ENCODE measurements around the gene WDR12. TPM values are rescaled to one million over a fixed set of nuclear protein-coding genes. Genes with fewer than 3 reads are reported as not detected.

WDR12 gene
- total and polyA plus RNA-seq, 2 experiments from 2014 or later: 45.8 to 66.1 TPM

DNA sequence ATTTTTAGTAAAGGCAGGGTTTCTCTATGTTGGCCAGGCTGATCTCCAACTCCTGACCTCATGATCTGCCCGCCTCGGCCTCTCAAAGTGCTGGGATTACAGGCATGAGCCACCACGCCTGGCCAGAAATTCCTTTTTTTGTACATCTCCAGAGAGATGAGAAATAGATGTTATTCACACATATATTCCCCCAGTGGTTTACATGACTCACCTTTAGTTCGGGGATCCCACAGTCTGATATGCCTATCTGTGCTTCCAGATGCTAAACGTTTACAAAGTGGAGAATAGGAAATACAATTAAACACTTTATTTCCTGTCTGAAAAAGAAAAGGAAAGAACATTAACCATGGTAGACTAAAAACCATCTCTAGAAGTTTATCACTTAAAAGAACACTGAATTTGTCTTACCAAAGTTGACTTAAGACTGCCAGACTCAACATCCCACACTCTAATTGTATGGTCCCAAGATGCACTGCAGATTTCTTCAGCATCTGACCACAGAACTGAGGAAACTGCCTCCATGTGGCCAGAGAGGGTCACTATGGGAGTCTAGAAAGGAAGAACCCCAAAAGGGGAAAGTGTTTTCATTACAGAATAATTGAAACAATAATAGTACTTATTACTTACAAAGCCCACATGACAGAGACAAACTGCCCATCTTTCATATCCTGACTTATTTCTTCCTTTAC, 27.3 kb downstream of the WDR12 start:
- peak; percentile 30 for DNase-seq
- no peak for TF ChIP-seq EZH2phosphoT487 (IDR thresholded peaks at IDR 0.05; ENCODE audit: insufficient read depth, low read depth)
- no peak for TF ChIP-seq EZH2 (IDR thresholded peaks at IDR 0.05; ENCODE audit: insufficient read depth, poor library complexity, severe bottlenecking)

DNA sequence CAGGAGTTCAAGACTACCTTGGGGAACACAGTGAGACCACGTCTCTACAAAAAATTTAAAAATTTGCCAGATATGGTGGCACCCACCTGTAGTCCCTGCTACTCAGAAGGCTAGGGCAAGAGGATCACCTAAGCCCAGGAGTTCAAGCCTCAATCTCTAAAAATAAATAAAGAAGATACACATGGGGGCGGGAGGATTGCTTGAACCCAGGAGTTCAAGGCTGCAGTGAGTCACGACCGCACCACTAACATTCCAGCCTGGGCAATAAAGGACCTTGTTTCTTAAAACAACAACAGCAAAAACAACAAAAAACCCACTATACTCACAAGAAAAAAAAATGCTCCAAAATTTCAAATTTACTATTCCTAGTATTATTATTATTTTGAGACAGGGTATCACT, 29.9 kb downstream of the WDR12 start:
- TF ChIP-seq EZH2 (IDR thresholded peaks at IDR 0.05; ENCODE audit: insufficient read depth, poor library complexity, severe bottlenecking) (no peak), EZH2phosphoT487 (IDR thresholded peaks at IDR 0.05; ENCODE audit: insufficient read depth, low read depth) (no peak)
- peaks cover 12% of the 10 kb centered on the region for H3F3A ChIP-seq (ENCODE audit: insufficient read depth)
- no peaks in the 10 kb centered on the region for H3K27me3 ChIP-seq (replicated peaks; ENCODE audit: insufficient read depth)
- no peak for DNase-seq
- no peak overlapping the region for H3K27ac ChIP-seq
- no peak overlapping the region for H3K4me3 ChIP-seq
- no peaks in the 10 kb centered on the region for H4K20me1 ChIP-seq (ENCODE audit: insufficient read depth)
- no peak overlapping the region for H3K9ac ChIP-seq
- in situ Hi-C loops (cut with MboI): no loop called here
- no peaks in the 10 kb centered on the region for H3K9me2 ChIP-seq (ENCODE audit: insufficient read depth)
- peaks cover 6% of the 10 kb centered on the region; the same call in 1 of the 2 replicates for H3K36me3 ChIP-seq (ENCODE audit: low read depth)
- H3K79me2 ChIP-seq (ENCODE audit: insufficient read depth): no peaks in the 10 kb centered on the region
- no peak overlapping the region for H3K4me2 ChIP-seq (ENCODE audit: unreplicated experiment)
- no peak overlapping the region for H2AFZ ChIP-seq
- H3K9me3 ChIP-seq (ENCODE audit: low read depth): no peaks in the 10 kb centered on the region
- 94 to 98% methylated on average over 4 of the region's 4 CpGs for WGBS, 2 experiments (ENCODE audit: low coverage in 1 of 2, low lambda C conversion rate in 2 of 2, missing lambda C conversion rate in 2 of 2)
- no peaks in the 10 kb centered on the region for H3K4me1 ChIP-seq (ENCODE audit: insufficient read depth)

More for the DNA sequence above, 27.3 kb downstream of the WDR12 start:
- Histone ChIP-seq H3K79me2 (ENCODE audit: insufficient read depth) (no peaks in the 10 kb centered on the region), H3K4me1 (ENCODE audit: insufficient read depth) (no peaks in the 10 kb centered on the region), H3K4me2 (ENCODE audit: unreplicated experiment) (no peak overlapping the region), H2AFZ (no peak overlapping the region), H3F3A (ENCODE audit: insufficient read depth) (peaks cover 11% of the 10 kb centered on the region), H3K36me3 (ENCODE audit: low read depth) (peaks cover 14% of the 10 kb centered on the region; the same call in 1 of the 2 replicates), H3K9ac (no peak overlapping the region), H3K4me3 (no peak overlapping the region), H3K27ac (0 out of 2 replicates have a peak overlapping the region, but pooled peaks have one; percentile 28), H3K9me3 (ENCODE audit: low read depth) (no peaks in the 10 kb centered on the region), H3K9me2 (ENCODE audit: insufficient read depth) (no peaks in the 10 kb centered on the region), H4K20me1 (ENCODE audit: insufficient read depth) (no peaks in the 10 kb centered on the region), H3K27me3 (replicated peaks; ENCODE audit: insufficient read depth) (no peaks in the 10 kb centered on the region)
- in situ Hi-C loops (cut with MboI): no loop called here
- WGBS, 2 experiments (ENCODE audit: low coverage in 1 of 2, low lambda C conversion rate in 2 of 2, missing lambda C conversion rate in 2 of 2): 56 to 58% methylated on average over 5 of the region's 5 CpGs

- H3K4me2 ChIP-seq (ENCODE audit: unreplicated experiment): no peak overlapping the region
- peaks cover 14% of the 10 kb centered on the region; the same call in 1 of the 2 replicates for H3F3A ChIP-seq (ENCODE audit: insufficient read depth)
- peaks cover 6% of the 10 kb centered on the region; the same call in 1 of the 2 replicates for H3K36me3 ChIP-seq (ENCODE audit: low read depth)
- H3K27ac ChIP-seq: no peak overlapping the region
- H3K79me2 ChIP-seq (ENCODE audit: insufficient read depth): no peaks in the 10 kb centered on the region
- no peaks in the 10 kb centered on the region for H3K9me3 ChIP-seq (ENCODE audit: low read depth)
- H3K9ac ChIP-seq: no peak overlapping the region
- H2AFZ ChIP-seq: no peak overlapping the region
- no peak for DNase-seq
- no peaks in the 10 kb centered on the region for H3K9me2 ChIP-seq (ENCODE audit: insufficient read depth)
- WGBS, 2 experiments (ENCODE audit: low coverage in 1 of 2, low lambda C conversion rate in 2 of 2, missing lambda C conversion rate in 2 of 2): 97 to 98% methylated on average over 2 of the region's 2 CpGs
- in situ Hi-C loops (cut with MboI): no loop called here
- H3K27me3 ChIP-seq (replicated peaks; ENCODE audit: insufficient read depth): no peaks in the 10 kb centered on the region
- no peaks in the 10 kb centered on the region for H4K20me1 ChIP-seq (ENCODE audit: insufficient read depth)
- H3K4me3 ChIP-seq: no peak overlapping the region
- no peak for TF ChIP-seq EZH2phosphoT487 (IDR thresholded peaks at IDR 0.05; ENCODE audit: insufficient read depth, low read depth)
- TF ChIP-seq EZH2 (IDR thresholded peaks at IDR 0.05; ENCODE audit: insufficient read depth, poor library complexity, severe bottlenecking): no peak
- no peaks in the 10 kb centered on the region for H3K4me1 ChIP-seq (ENCODE audit: insufficient read depth)
Measured at GRCh38 chr2:202877699-202878098, 33.8 kb downstream of the WDR12 start.

DNA sequence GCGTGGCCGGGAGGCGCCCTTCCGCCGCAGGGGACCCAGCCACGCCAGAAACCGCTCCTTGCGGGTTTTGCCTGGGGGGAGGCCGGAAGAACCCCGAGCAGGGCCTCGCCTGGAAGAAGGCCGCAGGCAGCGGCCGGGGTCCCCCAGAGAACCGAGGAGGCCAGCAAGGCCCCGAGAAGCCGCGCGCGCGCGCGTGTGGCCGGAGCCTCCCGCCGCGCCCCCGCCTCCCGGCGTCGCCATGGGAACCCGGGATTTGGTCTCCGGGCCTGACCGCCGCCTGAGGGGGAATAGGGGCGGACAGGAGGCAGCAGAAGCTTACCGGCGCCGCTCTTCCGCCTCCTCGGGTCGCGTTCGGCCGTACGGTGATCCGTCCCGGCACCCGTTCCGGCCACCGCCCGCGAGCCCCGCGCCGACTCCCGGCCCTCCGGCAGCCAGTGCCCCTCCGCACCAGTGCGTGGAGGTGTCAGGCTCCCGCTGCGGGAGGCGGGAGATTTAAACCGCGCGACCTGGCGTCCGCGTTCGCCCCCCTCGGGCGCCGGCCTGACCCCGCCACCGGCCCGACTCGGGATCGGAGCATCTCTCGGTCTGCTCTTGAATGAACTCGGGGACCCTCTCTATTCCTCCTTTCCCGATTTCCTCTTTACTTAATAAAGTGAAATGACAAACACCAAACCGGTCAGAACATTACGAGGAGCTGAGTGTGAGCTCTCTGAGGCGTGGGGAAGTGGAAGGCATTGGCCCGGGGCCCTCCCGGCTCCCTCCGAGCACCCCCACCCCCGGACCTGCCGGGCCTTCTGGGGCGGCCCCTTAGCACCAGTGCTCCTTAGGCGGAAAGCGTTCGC, 40.0 kb downstream of the WDR12 start, which contains the start of gene ICA1L:
Gene ICA1L, minus strand, starts transcription at position 467 of the 842 bp plus-strand sequence. CDS start 42,757 bp downstream, outside the sequence.
- in situ Hi-C loops (cut with MboI): loop anchor here (25.0 kb wide), 1 partner anchor 284 kb away; no protein-coding TSS in a partner anchor

More for the DNA sequence above, 40.0 kb downstream of the WDR12 start, which contains the start of gene ICA1L:
- no peaks in the 10 kb centered on the region for H3K4me1 ChIP-seq (ENCODE audit: insufficient read depth)
- no peaks in the 10 kb centered on the region for H3K27me3 ChIP-seq (replicated peaks; ENCODE audit: insufficient read depth)
- H3F3A ChIP-seq (ENCODE audit: insufficient read depth): peaks cover 13% of the 10 kb centered on the region; the same call in 1 of the 2 replicates
- H3K9ac ChIP-seq: peak within 1 kb of the TSS; percentile 79
- no peaks in the 10 kb centered on the region for H3K9me2 ChIP-seq (ENCODE audit: insufficient read depth)
- no peaks in the 10 kb centered on the region for H3K79me2 ChIP-seq (ENCODE audit: insufficient read depth)
- H3K4me2 ChIP-seq (ENCODE audit: unreplicated experiment): peak within 1 kb of the TSS; percentile 97
- peak within 1 kb of the TSS; percentile 83 for H3K4me3 ChIP-seq
- H3K36me3 ChIP-seq (ENCODE audit: low read depth): no peaks in the 10 kb centered on the region
- TF ChIP-seq EZH2 (IDR thresholded peaks at IDR 0.05; ENCODE audit: insufficient read depth, poor library complexity, severe bottlenecking) (no peak), EZH2phosphoT487 (IDR thresholded peaks at IDR 0.05; ENCODE audit: insufficient read depth, low read depth) (no peak)
- peak within 1 kb of the TSS; percentile 51 for H3K27ac ChIP-seq
- 1% methylated on average over 62 to 85 of the region's 93 CpGs for WGBS, 2 experiments (ENCODE audit: low coverage in 1 of 2, low lambda C conversion rate in 2 of 2, missing lambda C conversion rate in 2 of 2)
- H4K20me1 ChIP-seq (ENCODE audit: insufficient read depth): no peaks in the 10 kb centered on the region
- DNase-seq: peak; percentile 85
- H3K9me3 ChIP-seq (ENCODE audit: low read depth): no peaks in the 10 kb centered on the region
- H2AFZ ChIP-seq: peak within 1 kb of the TSS; percentile 97

All from GM23248 (cell line).